B cell (primary cell): ENCODE measurements around the gene AKT1.

Experiments used
- EZH2 ChIP-seq: IDR thresholded peaks from 2 replicates; pipeline ENCODE4 v1.6.1; 2012; ENCODE audit warnings: borderline replicate concordance, low read depth, mild to moderate bottlenecking, moderate library complexity, low read length; ENCODE audit not compliant: insufficient read depth, poor library complexity, severe bottlenecking
- TF ChIP-seq, protein P1 (sequence below): fragments of 200-600 bp; IDR thresholded peaks from one replicate; pipeline ENCODE4 v1.8.0; 2022; ENCODE audit warnings: antibody characterized with exemption, mild to moderate bottlenecking

DNA sequence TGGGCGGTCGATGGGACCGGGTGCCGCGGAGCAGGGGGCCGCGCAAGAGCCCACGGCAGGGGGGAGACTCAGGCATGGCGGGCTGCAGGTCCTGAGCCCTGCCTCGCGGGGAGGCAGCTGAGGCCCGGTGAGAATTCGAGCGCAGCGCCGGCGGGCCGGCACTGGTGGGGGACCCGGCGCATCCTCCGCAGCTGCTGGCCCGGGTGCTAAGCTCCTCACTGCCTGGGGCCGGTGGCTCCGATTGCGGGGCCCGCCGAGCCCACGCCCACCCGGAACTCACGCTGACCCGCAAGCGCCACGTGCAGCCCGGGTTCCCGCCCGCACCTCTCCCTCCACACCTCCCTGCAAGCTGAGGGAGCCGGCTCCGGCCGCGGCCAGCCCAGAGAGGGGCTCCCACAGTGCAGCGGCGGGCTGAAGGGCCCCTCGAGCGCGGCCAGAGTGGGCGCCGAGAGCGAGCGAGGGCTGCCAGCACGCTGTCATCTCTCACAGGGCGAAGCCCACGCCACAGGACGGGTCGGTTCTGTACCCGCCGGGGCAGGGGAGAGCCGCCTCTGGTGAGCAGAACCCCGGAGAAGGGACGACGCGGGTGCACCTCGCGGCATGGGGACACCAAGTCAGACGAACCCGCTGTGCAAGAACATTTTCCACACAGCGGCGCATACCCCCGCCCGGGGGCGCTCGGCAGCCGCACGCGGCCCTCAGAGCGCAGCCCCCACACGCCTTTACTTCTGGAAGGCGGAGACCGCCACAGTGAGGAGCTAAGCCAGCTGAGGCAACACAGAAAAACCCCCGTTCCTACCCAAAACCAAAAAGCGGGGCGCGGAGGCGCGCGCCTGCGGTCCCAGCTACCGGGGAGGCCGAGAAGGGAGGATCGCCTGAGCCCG lies 43.8 kb downstream of the AKT1 start:
- TF ChIP-seq, protein P1, sequence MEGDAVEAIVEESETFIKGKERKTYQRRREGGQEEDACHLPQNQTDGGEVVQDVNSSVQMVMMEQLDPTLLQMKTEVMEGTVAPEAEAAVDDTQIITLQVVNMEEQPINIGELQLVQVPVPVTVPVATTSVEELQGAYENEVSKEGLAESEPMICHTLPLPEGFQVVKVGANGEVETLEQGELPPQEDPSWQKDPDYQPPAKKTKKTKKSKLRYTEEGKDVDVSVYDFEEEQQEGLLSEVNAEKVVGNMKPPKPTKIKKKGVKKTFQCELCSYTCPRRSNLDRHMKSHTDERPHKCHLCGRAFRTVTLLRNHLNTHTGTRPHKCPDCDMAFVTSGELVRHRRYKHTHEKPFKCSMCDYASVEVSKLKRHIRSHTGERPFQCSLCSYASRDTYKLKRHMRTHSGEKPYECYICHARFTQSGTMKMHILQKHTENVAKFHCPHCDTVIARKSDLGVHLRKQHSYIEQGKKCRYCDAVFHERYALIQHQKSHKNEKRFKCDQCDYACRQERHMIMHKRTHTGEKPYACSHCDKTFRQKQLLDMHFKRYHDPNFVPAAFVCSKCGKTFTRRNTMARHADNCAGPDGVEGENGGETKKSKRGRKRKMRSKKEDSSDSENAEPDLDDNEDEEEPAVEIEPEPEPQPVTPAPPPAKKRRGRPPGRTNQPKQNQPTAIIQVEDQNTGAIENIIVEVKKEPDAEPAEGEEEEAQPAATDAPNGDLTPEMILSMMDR, result no peak
- no peak for TF ChIP-seq EZH2
